Measurements from ENCODE around the gene GABRG3. TPM values are rescaled to one million over a fixed set of nuclear protein-coding genes. Genes with fewer than 3 reads are reported as not detected.

Gene GABRG3
- total RNA-seq, 3 donors from 2014 or later = 0.15 to 0.33 TPM; not detected in 1

- H3K36me3 ChIP-seq = no peaks in the 10 kb centered on the region
- no peaks in the 10 kb centered on the region for H3K9me3 ChIP-seq
- no peak for TF ChIP-seq CTCF (IDR thresholded peaks at IDR 0.05)
- TF ChIP-seq POLR2AphosphoS5 (IDR thresholded peaks at IDR 0.05) = no peak
- TF ChIP-seq POLR2A (IDR thresholded peaks at IDR 0.05) = no peak
- H3K27me3 ChIP-seq = no peaks in the 10 kb centered on the region
- no peak for DNase-seq (ENCODE audit: low spot score in 2 of 2)
- no peaks in the 10 kb centered on the region for H3K4me1 ChIP-seq
- no peak overlapping the region for H3K27ac ChIP-seq
- intact Hi-C loops (cut with DNase I; ENCODE audit: low total_unique reads) = no loop called here
- no peak overlapping the region for H3K4me3 ChIP-seq
Measured at GRCh38 chr15:27057904-27058645, 87.1 kb downstream of the GABRG3 start.

GRCh38 chr15:27058939-27059338 lies 88.0 kb downstream of the GABRG3 start:
- H3K36me3 ChIP-seq = no peaks in the 10 kb centered on the region

GRCh38 chr15:27059610-27060202 lies 88.7 kb downstream of the GABRG3 start:
- no peaks in the 10 kb centered on the region for H3K36me3 ChIP-seq
- no peak overlapping the region for H3K27ac ChIP-seq
- no peak overlapping the region for H3K4me3 ChIP-seq
- intact Hi-C loops (cut with DNase I; ENCODE audit: low total_unique reads) = no loop called here
- H3K9me3 ChIP-seq = no peaks in the 10 kb centered on the region
- H3K27me3 ChIP-seq = no peaks in the 10 kb centered on the region
- no peak for TF ChIP-seq POLR2AphosphoS5 (IDR thresholded peaks at IDR 0.05)
- peak; percentile 19 to 46 (median 22) for TF ChIP-seq CTCF (IDR thresholded peaks at IDR 0.05)
- no peak for DNase-seq (ENCODE audit: low spot score in 2 of 2)
- H3K4me1 ChIP-seq = no peaks in the 10 kb centered on the region

More at GRCh38 chr15:27058939-27059338, 88.0 kb downstream of the GABRG3 start:
- H3K9me3 ChIP-seq = no peaks in the 10 kb centered on the region
- intact Hi-C loops (cut with DNase I; ENCODE audit: low total_unique reads) = no loop called here
- no peaks in the 10 kb centered on the region for H3K4me1 ChIP-seq
- H3K4me3 ChIP-seq = no peak overlapping the region
- no peak for DNase-seq (ENCODE audit: low spot score in 2 of 2)
- H3K27me3 ChIP-seq = no peaks in the 10 kb centered on the region
- H3K27ac ChIP-seq = no peak overlapping the region
- no peak for TF ChIP-seq POLR2AphosphoS5 (IDR thresholded peaks at IDR 0.05)
- no peak for TF ChIP-seq CTCF (IDR thresholded peaks at IDR 0.05)
- TF ChIP-seq POLR2A (IDR thresholded peaks at IDR 0.05) = no peak

- H3K4me3 ChIP-seq = no peak overlapping the region
- no peak for DNase-seq (ENCODE audit: low spot score in 2 of 2)
- no peaks in the 10 kb centered on the region for H3K36me3 ChIP-seq
- no peak overlapping the region for H3K27ac ChIP-seq
- intact Hi-C loops (cut with DNase I; ENCODE audit: low total_unique reads) = no loop called here
- H3K4me1 ChIP-seq = no peaks in the 10 kb centered on the region
- no peaks in the 10 kb centered on the region for H3K9me3 ChIP-seq
- no peak for TF ChIP-seq POLR2A (IDR thresholded peaks at IDR 0.05)
- H3K27me3 ChIP-seq = no peaks in the 10 kb centered on the region
Measured at GRCh38 chr15:27061739-27062138, 90.8 kb downstream of the GABRG3 start.

GRCh38 chr15:27062951-27063350 lies 92.0 kb downstream of the GABRG3 start:
- Histone ChIP-seq H3K9me3 (peaks cover 7 to 12% of the 10 kb centered on the region in 2 donors), H3K36me3 (no peaks in the 10 kb centered on the region), H3K4me3 (no peak overlapping the region), H3K27me3 (no peaks in the 10 kb centered on the region), H3K4me1 (no peaks in the 10 kb centered on the region), H3K27ac (no peak overlapping the region)
- no peak for DNase-seq (ENCODE audit: low spot score in 2 of 2)
- TF ChIP-seq POLR2AphosphoS5 (IDR thresholded peaks at IDR 0.05) = no peak
- no peak for TF ChIP-seq CTCF (IDR thresholded peaks at IDR 0.05)
- no peak for TF ChIP-seq POLR2A (IDR thresholded peaks at IDR 0.05)
- intact Hi-C loops (cut with DNase I; ENCODE audit: low total_unique reads) = no loop called here

Measured in breast epithelium (tissue), 4 donors.